A549 treated with dexamethasone at 1 μM for 4 hours (cell line): ENCODE results near the gene MBD3L3. TPM values are rescaled to one million over a fixed set of nuclear protein-coding genes. Genes with fewer than 3 reads are reported as not detected.

Experiments used
- total RNA-seq: library from RNA; stranded (reverse); fragments of 200-300 nt; extraction: Qiagen RNA extraction; gene quantifications from 5 replicates; pipeline ENCODE4 v1.2.3, GENCODE V29; 2022

Gene MBD3L3
- not detected in 5 replicates for total RNA-seq

DNA sequence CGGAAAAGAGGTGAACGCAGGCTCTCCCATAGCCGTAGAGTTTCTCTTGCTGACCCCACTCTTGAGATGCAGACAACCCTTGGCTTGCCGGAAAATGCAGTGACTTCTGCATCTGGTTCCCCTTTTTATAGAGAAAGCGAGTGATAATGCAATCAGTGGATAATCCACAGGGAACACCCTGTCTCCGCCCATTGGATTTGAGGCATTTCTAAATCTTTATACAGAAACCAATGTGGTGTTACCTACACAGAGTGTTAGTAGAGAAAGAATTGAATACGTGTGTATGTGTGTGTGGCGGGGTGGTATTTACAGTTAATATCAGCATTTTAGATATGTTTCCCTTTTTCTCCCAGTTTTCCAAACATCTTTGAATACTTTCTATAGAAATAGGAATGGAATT is at the start of gene MBD3L3:
TSS of gene MBD3L3 (minus strand) at position 101 of the 400 bp plus-strand sequence. CDS start at position 30, 71 bp downstream.

DNA sequence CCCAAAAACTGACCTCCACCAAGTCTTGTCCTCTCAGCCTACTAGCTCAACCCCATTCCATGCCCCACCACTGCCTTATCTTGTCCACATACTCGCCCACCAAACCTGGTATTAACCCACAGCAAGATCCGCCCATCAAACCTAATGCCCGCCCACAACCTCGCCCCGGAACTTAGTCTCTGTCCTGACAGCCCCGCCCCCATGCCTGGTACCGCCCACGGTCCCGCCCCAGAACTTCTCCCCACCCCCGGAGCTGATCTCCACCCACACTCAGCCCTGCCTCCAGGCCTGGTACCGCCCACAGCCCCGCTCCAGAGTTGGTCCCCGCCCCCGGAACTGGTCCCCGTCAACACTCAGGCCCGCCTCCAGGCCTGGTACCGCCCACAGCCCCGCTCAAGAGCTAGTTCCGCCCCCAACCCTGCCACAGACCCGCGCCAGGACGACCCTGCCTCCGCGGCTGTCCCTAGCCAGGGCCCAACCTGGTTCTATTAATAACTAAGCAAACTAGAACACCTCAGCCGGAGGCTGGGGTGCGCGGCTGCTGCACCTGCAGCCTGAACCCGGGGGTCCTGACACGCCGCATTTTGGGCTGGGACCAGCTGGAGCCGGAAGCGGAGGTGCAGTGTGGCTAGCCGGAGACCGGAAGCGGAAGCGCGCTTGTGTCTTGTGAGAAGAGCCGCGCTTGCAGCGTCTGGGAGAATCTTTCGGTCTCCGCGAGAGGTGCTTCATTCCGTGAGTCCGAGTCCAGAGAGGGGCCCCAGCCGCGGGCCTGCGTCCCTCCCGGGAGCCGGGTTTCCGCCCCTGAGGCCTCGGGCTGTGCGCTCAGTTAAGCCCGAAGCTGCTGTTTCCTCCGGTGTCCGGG is 10.8 kb upstream of the MBD3L3 start, which contains the start of gene ZNF557:
TSS of gene ZNF557 (plus strand) at position 662 of the 862 bp plus-strand sequence. CDS start 5,372 bp downstream, outside the sequence.

DNA sequence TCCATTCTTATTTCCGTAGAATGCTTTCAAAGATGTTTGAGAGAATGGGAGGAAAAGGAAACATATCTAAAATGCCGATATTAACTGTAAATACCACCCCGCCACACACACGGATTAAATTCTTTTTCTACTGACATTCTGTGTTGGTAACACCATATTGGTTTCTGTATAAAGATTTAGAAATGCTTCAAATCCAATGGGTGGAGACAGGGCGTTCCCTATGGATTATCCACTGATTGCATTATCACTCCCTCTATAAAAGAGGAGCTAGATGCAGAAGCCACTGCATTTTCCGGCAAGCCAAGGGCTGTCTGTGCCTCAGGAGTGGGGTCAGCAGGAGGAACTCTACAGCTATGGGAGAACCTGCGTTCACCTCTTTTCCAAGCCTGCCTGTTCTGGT is 9.5 kb downstream of the MBD3L3 start, which contains the start of gene MBD3L2:
TSS of gene MBD3L2 (plus strand) at position 301 of the 400 bp plus-strand sequence. CDS start at position 354, 53 bp downstream.

DNA sequence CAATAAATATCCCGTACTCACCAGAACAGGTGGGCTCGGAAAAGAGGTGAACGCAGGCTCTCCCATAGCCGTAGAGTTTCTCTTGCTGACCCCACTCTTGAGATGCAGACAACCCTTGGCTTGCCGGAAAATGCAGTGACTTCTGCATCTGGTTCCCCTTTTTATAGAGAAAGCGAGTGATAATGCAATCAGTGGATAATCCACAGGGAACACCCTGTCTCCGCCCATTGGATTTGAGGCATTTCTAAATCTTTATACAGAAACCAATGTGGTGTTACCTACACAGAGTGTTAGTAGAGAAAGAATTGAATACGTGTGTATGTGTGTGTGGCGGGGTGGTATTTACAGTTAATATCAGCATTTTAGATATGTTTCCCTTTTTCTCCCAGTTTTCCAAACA is 18.4 kb downstream of the MBD3L3 start, which contains the start of gene MBD3L4:
TSS of gene MBD3L4 (minus strand) at position 101 of the 400 bp plus-strand sequence. CDS start at position 66, 35 bp downstream.

GRCh38 chr19:7030278-7030677 is 28.2 kb downstream of the MBD3L3 start, which contains the start of gene MBD3L5:
TSS of gene MBD3L5 (plus strand) at chr19:7030578. CDS start at chr19:7030612, 34 bp downstream.

GRCh38 chr19:7021331-7021730 is 37.1 kb downstream of the MBD3L3 start, which contains the start of gene MBD3L2B:
TSS of gene MBD3L2B (minus strand) at chr19:7021431. CDS start at chr19:7021397, 34 bp downstream.

Other genes with a start within 250 kb of the MBD3L3 start
- gene ADGRE1, start 171.1 kb downstream of the MBD3L3 start, total RNA-seq: 4.0 to 5.5 TPM (median 4.6 TPM) in 5 replicates
- gene MBD3L2B, start 37.2 kb downstream of the MBD3L3 start, total RNA-seq: 0.16 TPM in 1 of 5 replicates, not detected in the others
- gene MBD3L5, start 28.1 kb downstream of the MBD3L3 start, total RNA-seq: not detected in 5 replicates
- gene MBD3L4, start 18.5 kb downstream of the MBD3L3 start, total RNA-seq: not detected in 5 replicates
- gene MBD3L2, start 9.4 kb downstream of the MBD3L3 start, total RNA-seq: not detected in 5 replicates
- 2.6 to 3.5 TPM (median 3.2 TPM) in 5 replicates for gene ZNF557, start 11.0 kb upstream of the MBD3L3 start, total RNA-seq
- gene INSR, start 235.7 kb upstream of the MBD3L3 start, total RNA-seq: 2.5 to 4.7 TPM (median 3.8 TPM) in 5 replicates